GM12872 (cell line): ENCODE measurements around the gene BICC1.

Experiments
- CTCF ChIP-seq: IDR thresholded peaks from 3 replicates; pipeline ENCODE4 v1.5.1; 2011; ENCODE audit warnings: low read depth, mild to moderate bottlenecking, low read length, moderate library complexity; ENCODE audit not compliant: insufficient read depth

Gene BICC1

GRCh38 chr10:58615237-58615935 lies 102.7 kb downstream of the BICC1 start:
- no peak for TF ChIP-seq CTCF

- TF ChIP-seq CTCF, result no peak
Measured at GRCh38 chr10:58618158-58618676, 105.5 kb downstream of the BICC1 start.

- no peak for TF ChIP-seq CTCF
Measured at GRCh38 chr10:58621379-58622077, 108.9 kb downstream of the BICC1 start.

- no peak for TF ChIP-seq CTCF
Measured at GRCh38 chr10:58622246-58622645, 109.6 kb downstream of the BICC1 start.

- no peak for TF ChIP-seq CTCF
Measured at GRCh38 chr10:58625070-58625469, 112.4 kb downstream of the BICC1 start.

GRCh38 chr10:58627392-58627791 lies 114.7 kb downstream of the BICC1 start:
- no peak for TF ChIP-seq CTCF

GRCh38 chr10:58631715-58632114 lies 119.0 kb downstream of the BICC1 start:
- no peak for TF ChIP-seq CTCF
